Peyer's patch (tissue), 4 donors: ENCODE data around the gene IFFO2.

Experiments used
- CTCF ChIP-seq, 6 experiments: fragments of 450-650 bp in 4 of 6; fragments of 200-600 bp in 2 of 6; sonication (generic) in 1 of 6; IDR thresholded peaks; one replicate each; pipeline ENCODE4 v1.5.1; 2017 to 2019; ENCODE audit warnings: antibody characterized with exemption in 6 of 6, mild to moderate bottlenecking in 3 of 6, moderate library complexity in 1 of 6
- POLR2A ChIP-seq, 2 donors: fragments of 450-650 bp; IDR thresholded peaks; one replicate each; pipeline ENCODE4 v1.5.1; 2017; ENCODE audit warnings: antibody characterized with exemption in 2 of 2, mild to moderate bottlenecking in 2 of 2, moderate library complexity in 2 of 2

DNA sequence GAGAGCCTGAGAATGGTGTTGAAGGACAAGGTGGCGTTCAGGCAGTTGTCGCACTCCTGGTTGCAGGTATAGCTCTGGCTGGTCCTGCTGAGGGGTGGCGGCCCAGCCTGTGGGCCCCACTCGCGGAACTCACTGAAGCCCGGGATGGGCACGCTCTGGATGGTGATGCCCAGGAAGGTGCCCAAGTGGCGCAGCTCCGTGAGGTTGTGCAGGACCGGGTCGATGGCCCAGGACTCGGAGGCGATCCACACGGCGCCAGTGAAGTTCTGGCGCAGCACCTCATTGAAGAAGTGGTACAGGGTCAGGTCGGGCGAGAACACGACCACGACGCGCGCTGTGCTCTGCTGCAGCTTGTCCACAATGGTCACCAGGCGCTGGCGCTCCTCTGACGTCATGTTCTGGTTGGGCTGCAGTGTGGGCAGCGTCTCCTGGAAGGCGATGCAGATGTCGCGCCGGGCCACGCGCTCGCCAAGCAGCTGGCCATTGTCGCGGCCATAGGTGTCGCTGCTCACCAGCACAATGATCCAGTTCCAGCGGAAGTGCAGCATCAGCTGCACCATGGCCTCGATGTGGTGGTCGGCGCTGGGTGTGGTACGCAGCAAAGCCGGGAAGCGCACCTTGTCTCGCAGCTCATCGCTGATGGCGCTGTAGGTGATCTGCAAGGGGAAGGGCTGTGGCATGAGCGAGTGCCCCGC lies 102.0 kb downstream of the IFFO2 start:
- TF ChIP-seq CTCF (IDR thresholded peaks at IDR 0.05), result no peak
- TF ChIP-seq POLR2A (IDR thresholded peaks at IDR 0.05), result no peak
